ENCODE data around the gene CNST. TPM values are rescaled to one million over a fixed set of nuclear protein-coding genes. Genes with fewer than 3 reads are reported as not detected.

The CNST gene
- polyA plus RNA-seq, 1 experiment, result 21.5 TPM

DNA sequence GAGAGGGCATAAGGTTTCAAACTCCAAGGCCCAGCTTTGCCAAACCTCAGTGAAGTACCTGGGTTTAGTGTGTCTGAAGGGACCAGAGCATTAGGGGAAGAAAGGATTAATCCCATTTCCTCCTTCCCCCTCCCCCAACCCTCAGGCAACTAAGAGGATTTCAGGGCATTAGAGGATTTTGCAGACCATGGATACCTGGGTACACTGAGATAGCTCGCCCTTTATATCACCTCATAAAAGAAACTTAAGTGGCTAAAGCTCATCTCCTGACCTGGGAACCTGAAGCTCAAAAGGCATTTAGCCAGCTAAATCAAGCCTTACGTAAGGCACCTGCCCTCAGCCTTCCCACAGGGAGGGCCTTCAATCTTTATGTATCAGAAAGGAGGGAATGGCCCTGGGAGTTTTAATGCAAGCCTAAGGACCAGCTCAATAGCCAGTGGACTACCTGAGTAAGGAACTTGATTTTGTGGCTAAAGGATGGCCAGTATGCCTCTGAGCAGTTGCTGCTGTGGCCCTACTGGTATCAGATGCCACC lies 32.8 kb upstream of the CNST start:
- CTCF ChIA-PET, result interaction anchor here (1.5 kb wide), 1 partner anchor 157 kb away, joined by 3 read pairs; no protein-coding TSS in a partner anchor
- Histone ChIP-seq H3K27ac (ENCODE audit: low read depth, low read length) (no peak overlapping the region), H3K9me3 (ENCODE audit: control insufficient read depth, insufficient read depth, low read length) (peaks cover 11% of the 10 kb centered on the region), H3K27me3 (ENCODE audit: control insufficient read depth, insufficient read depth, low read length) (peaks cover 10% of the 10 kb centered on the region), H3K4me3 (ENCODE audit: low read depth, low read length) (no peak overlapping the region)
- POLR2A ChIA-PET, result no interaction called here
- no peak for DNase-seq (ENCODE audit: low read depth, low spot score)
- TF ChIP-seq, protein P1, sequence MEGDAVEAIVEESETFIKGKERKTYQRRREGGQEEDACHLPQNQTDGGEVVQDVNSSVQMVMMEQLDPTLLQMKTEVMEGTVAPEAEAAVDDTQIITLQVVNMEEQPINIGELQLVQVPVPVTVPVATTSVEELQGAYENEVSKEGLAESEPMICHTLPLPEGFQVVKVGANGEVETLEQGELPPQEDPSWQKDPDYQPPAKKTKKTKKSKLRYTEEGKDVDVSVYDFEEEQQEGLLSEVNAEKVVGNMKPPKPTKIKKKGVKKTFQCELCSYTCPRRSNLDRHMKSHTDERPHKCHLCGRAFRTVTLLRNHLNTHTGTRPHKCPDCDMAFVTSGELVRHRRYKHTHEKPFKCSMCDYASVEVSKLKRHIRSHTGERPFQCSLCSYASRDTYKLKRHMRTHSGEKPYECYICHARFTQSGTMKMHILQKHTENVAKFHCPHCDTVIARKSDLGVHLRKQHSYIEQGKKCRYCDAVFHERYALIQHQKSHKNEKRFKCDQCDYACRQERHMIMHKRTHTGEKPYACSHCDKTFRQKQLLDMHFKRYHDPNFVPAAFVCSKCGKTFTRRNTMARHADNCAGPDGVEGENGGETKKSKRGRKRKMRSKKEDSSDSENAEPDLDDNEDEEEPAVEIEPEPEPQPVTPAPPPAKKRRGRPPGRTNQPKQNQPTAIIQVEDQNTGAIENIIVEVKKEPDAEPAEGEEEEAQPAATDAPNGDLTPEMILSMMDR (IDR thresholded peaks at IDR 0.05; ENCODE audit: low read depth, low read length), result no peak

- CTCF ChIA-PET, result interaction anchor here (0.5 to 1.5 kb wide), 2 partner anchors 156 to 166 kb away, joined by 3 read pairs; no protein-coding TSS in a partner anchor
- no peak for DNase-seq (ENCODE audit: low read depth, low spot score)
- H3K27me3 ChIP-seq (ENCODE audit: control insufficient read depth, insufficient read depth, low read length), result peaks cover 10% of the 10 kb centered on the region
- POLR2A ChIA-PET, result no interaction called here
- TF ChIP-seq, protein P1 (IDR thresholded peaks at IDR 0.05; ENCODE audit: low read depth, low read length), result no peak
- no peak overlapping the region for H3K27ac ChIP-seq (ENCODE audit: low read depth, low read length)
- H3K4me3 ChIP-seq (ENCODE audit: low read depth, low read length), result no peak overlapping the region
- H3K9me3 ChIP-seq (ENCODE audit: control insufficient read depth, insufficient read depth, low read length), result peaks cover 11% of the 10 kb centered on the region
Measured at GRCh38 chr1:246534114-246534513, 32.1 kb upstream of the CNST start.

GRCh38 chr1:246537441-246537840 lies 28.8 kb upstream of the CNST start:
- no peak overlapping the region for H3K27ac ChIP-seq (ENCODE audit: low read depth, low read length)
- no peak overlapping the region for H3K4me3 ChIP-seq (ENCODE audit: low read depth, low read length)
- peaks cover 3% of the 10 kb centered on the region for H3K27me3 ChIP-seq (ENCODE audit: control insufficient read depth, insufficient read depth, low read length)
- H3K9me3 ChIP-seq (ENCODE audit: control insufficient read depth, insufficient read depth, low read length), result no peaks in the 10 kb centered on the region
- CTCF ChIA-PET, result no interaction called here
- TF ChIP-seq, protein P1 (IDR thresholded peaks at IDR 0.05; ENCODE audit: low read depth, low read length), result no peak
- DNase-seq (ENCODE audit: low read depth, low spot score), result no peak
- POLR2A ChIA-PET, result no interaction called here

DNA sequence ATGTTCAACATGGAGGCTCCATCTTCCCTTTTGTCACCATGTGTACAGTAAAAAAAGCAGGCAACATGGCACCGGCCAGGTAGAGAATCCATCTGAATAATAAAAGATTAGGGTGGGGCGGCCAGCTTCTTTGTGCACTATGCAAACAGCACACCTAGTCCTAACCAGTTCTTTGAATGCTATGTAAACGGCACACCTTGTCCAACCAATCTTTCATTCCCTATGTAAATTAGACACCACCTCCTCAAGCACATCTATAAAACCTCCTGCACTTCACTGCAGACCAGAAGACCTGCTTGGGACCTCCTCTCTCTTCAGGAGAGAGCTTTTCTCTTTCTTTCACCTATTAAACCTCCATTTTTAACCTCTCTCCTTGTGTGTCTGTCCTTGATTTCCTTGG lies 28.4 kb upstream of the CNST start:
- ChIA-PET POLR2A (no interaction called here), CTCF (no interaction called here)
- Histone ChIP-seq H3K27me3 (ENCODE audit: control insufficient read depth, insufficient read depth, low read length) (no peaks in the 10 kb centered on the region), H3K4me3 (ENCODE audit: low read depth, low read length) (no peak overlapping the region), H3K9me3 (ENCODE audit: control insufficient read depth, insufficient read depth, low read length) (no peaks in the 10 kb centered on the region), H3K27ac (ENCODE audit: low read depth, low read length) (no peak overlapping the region)
- DNase-seq (ENCODE audit: low read depth, low spot score), result no peak
- TF ChIP-seq, protein P1 (IDR thresholded peaks at IDR 0.05; ENCODE audit: low read depth, low read length), result no peak

GRCh38 chr1:246540738-246541491 lies 25.3 kb upstream of the CNST start:
- CTCF ChIA-PET, result no interaction called here
- Histone ChIP-seq H3K4me3 (ENCODE audit: low read depth, low read length) (no peak overlapping the region), H3K27ac (ENCODE audit: low read depth, low read length) (no peak overlapping the region), H3K9me3 (ENCODE audit: control insufficient read depth, insufficient read depth, low read length) (no peaks in the 10 kb centered on the region), H3K27me3 (ENCODE audit: control insufficient read depth, insufficient read depth, low read length) (no peaks in the 10 kb centered on the region)
- no peak for DNase-seq (ENCODE audit: low read depth, low spot score)
- TF ChIP-seq, protein P1 (IDR thresholded peaks at IDR 0.05; ENCODE audit: low read depth, low read length), result no peak
- POLR2A ChIA-PET, result no interaction called here
